HFFc6 (cell line): ENCODE data around the gene NINJ2. TPM values are rescaled to one million over a fixed set of nuclear protein-coding genes. Genes with fewer than 3 reads are reported as not detected.

Experiments used
- DNase-seq: peaks from one replicate; pipeline ENCODE4 v3.0.0-alpha.2; 2018
- H3K27ac Mint-ChIP-seq: 2 replicates; pipeline ENCODE4 v1.8.0; 2020; ENCODE audit warnings: mild to moderate bottlenecking, mixed read lengths
- H3K27me3 Mint-ChIP-seq: 2 replicates; pipeline ENCODE4 v1.8.0; 2021; ENCODE audit warnings: mild to moderate bottlenecking, moderate library complexity, mixed read lengths; ENCODE audit not compliant: insufficient read depth
- H3K36me3 Mint-ChIP-seq: 2 replicates; pipeline ENCODE4 v1.8.0; 2021; ENCODE audit warnings: low read depth, mixed read lengths
- H3K4me1 Mint-ChIP-seq: 2 replicates; pipeline ENCODE4 v1.8.0; 2020; ENCODE audit warnings: low read depth, mixed read lengths
- H3K4me3 Mint-ChIP-seq: 2 replicates; pipeline ENCODE4 v1.8.0; 2020; ENCODE audit warnings: mild to moderate bottlenecking, moderate library complexity, mixed read lengths
- H3K9me3 Mint-ChIP-seq: 2 replicates; pipeline ENCODE4 v1.8.0; 2020; ENCODE audit warnings: mild to moderate bottlenecking, mixed read lengths
- total RNA-seq, 6 experiments: library from RNA; stranded (reverse); fragmentation: NEBNext Ultra II Directional; extraction: Animal tissue kit (Norgen Biotek cat#: 25700); gene quantifications; 2 replicates in 1 of 6; 3 replicates in 5 of 6; pipeline ENCODE4 v1.2.3, GENCODE V29; 2021
- TF ChIP-seq, protein P1 (sequence below): fragments of 200-600 bp; sonication (generic); IDR thresholded peaks from 2 replicates; pipeline ENCODE4 v1.5.0; 2021; ENCODE audit warnings: antibody characterized with exemption, mild to moderate bottlenecking

Gene NINJ2
- total RNA-seq, 6 experiments from 2014 or later, result not detected

DNA sequence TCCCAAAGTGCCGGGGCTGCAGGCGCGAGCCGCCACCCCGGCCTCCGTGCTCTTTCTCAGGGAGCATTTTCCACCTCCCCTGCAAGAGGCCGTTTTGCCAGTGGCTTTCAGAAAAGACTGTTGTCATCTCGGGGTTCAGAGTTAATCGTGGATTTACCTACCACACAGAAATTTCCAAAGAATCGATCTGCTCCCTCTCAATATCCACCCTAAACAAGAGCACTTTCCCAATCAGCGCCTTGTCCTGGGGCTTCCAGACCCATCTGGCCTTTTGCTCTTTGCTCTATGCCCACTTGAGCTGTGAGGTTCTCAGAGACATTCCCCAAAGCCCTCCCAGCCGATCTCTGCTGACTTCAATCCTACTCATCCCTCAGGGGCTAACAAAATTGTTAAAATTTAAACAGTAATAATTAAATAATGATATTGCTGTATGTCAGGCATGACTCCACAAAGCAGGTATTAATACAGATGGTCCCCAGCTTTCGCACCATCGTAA lies 86.6 kb downstream of the NINJ2 start:
- Mint-ChIP-seq H3K9me3 (no peaks in the 10 kb centered on the region), H3K27ac (no peak overlapping the region), H3K27me3 (peaks cover 6% of the 10 kb centered on the region), H3K4me1 (peaks cover 50% of the 10 kb centered on the region), H3K4me3 (no peak overlapping the region), H3K36me3 (no peaks in the 10 kb centered on the region)
- DNase-seq, result no peak
- TF ChIP-seq, protein P1, sequence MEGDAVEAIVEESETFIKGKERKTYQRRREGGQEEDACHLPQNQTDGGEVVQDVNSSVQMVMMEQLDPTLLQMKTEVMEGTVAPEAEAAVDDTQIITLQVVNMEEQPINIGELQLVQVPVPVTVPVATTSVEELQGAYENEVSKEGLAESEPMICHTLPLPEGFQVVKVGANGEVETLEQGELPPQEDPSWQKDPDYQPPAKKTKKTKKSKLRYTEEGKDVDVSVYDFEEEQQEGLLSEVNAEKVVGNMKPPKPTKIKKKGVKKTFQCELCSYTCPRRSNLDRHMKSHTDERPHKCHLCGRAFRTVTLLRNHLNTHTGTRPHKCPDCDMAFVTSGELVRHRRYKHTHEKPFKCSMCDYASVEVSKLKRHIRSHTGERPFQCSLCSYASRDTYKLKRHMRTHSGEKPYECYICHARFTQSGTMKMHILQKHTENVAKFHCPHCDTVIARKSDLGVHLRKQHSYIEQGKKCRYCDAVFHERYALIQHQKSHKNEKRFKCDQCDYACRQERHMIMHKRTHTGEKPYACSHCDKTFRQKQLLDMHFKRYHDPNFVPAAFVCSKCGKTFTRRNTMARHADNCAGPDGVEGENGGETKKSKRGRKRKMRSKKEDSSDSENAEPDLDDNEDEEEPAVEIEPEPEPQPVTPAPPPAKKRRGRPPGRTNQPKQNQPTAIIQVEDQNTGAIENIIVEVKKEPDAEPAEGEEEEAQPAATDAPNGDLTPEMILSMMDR, result no peak

DNA sequence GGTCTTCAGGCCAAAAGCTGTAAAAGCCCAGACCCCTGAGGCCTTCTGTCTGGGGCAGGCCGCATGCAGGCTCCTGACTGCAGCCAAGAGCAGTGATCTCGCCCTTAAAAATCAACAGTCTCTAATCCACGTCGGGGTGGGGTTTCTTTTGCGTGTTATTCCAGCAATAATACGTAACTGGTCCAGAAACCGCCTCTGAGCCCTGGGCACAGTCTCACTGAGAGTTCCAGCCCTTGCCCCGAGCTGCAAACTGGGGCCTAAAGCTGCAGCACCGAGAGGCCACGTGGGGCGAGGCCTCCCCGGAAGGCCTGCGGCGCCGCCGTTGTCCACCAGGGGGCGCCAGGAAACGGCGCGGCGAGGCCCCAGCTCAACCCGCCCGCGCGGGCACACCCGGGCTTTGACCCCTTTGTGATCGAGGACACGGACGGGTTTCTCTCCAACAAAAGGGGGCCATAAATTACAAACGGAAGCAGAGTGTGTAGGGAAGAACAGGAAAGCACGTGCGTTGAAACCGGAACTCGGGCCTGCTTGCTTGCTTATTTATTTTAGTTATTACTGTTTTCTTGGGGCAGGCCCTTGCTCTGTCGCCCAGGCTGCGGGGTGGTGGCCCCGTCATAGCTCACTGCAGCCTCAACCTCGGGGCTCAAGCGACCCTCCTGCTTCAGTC lies 87.2 kb downstream of the NINJ2 start:
- peak; percentile 26 for DNase-seq
- H3K27me3 Mint-ChIP-seq, result peaks cover 6% of the 10 kb centered on the region
- H3K4me3 Mint-ChIP-seq, result no peak overlapping the region
- TF ChIP-seq, protein P1, result peak; percentile 100
- peaks cover 56% of the 10 kb centered on the region for H3K4me1 Mint-ChIP-seq
- peak overlapping the region; percentile 65 for H3K27ac Mint-ChIP-seq
- H3K36me3 Mint-ChIP-seq, result no peaks in the 10 kb centered on the region
- H3K9me3 Mint-ChIP-seq, result no peaks in the 10 kb centered on the region

DNA sequence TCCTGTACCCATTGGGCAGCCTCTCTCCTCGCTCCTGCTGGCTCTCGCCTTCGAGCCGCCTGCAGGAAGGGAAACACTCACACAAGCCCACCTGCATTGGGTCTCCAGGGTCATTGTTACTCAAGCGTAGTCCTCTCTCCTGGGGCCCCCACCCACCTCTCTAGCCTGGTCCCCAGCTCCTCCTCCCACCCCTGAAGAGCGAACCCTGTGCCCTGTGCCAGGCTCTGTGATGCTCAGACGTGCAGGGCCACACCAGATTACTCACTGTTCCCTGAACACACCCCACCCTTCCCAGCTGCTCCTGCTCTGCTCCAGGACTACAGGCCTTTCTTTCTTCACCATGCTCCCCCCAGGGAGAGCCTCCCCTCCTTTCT lies 88.1 kb downstream of the NINJ2 start:
- no peaks in the 10 kb centered on the region for H3K36me3 Mint-ChIP-seq
- H3K27ac Mint-ChIP-seq, result peak overlapping the region; percentile 65
- no peak for DNase-seq
- peaks cover 6% of the 10 kb centered on the region for H3K27me3 Mint-ChIP-seq
- H3K4me3 Mint-ChIP-seq, result no peak overlapping the region
- H3K9me3 Mint-ChIP-seq, result no peaks in the 10 kb centered on the region
- TF ChIP-seq, protein P1, result no peak
- H3K4me1 Mint-ChIP-seq, result peaks cover 62% of the 10 kb centered on the region

DNA sequence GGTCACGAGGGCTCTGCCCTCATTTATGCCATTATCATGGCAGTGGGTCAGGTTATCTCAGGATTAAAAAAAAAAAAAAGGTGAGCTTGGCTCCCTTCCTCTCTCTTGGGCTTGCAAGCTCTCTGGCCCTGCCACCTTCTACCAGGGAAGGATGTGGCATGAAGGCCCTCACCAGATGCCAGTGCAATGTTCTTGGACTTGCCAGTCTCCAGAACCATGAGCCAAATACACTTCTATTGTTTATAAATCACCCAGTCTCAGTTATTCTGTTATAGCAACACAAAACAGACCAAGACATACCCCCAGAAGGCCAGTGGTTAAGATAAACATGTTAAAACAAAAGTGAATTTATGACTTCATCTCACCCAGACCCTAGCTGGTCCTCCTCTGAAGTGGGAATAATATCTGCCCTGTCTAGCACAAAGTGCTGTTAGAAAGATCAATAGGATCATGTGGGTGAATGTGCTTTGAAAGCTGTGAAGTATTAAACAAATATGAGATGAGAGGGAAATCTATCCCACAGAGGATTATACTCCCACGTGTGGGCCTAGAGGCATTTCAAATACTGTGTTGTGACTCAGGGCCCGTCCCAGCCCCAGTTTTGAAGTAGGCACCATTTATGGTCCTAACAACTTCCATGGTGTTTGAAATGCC lies 88.6 kb downstream of the NINJ2 start:
- TF ChIP-seq, protein P1, result no peak
- Mint-ChIP-seq H3K4me1 (peaks cover 62% of the 10 kb centered on the region), H3K4me3 (no peak overlapping the region), H3K27me3 (peaks cover 4% of the 10 kb centered on the region), H3K36me3 (no peaks in the 10 kb centered on the region), H3K27ac (peak overlapping the region; percentile 65), H3K9me3 (no peaks in the 10 kb centered on the region)
- no peak for DNase-seq

DNA sequence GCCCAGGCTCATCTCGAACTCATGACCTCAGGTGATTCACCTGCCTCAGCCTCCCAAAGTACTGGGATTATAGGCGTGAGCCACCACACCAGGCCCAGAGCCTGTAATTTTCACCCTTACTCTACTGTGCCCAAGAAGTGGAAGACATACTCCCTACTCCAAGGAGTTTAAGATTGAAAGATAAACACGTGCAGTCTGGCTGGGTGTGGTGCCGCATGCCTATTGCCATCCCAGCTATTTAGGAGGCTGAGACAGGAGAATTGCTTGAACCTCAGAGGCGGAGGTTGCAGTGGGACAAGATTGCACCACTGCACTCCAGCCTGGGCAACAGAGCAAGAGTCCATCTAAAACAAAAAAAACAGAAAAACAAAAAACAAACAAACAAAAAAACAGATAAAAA lies 90.0 kb downstream of the NINJ2 start:
- Mint-ChIP-seq H3K27me3 (no peaks in the 10 kb centered on the region; the same call in none of the 2 replicates), H3K36me3 (no peaks in the 10 kb centered on the region), H3K9me3 (no peaks in the 10 kb centered on the region), H3K4me1 (peaks cover 56% of the 10 kb centered on the region), H3K27ac (no peak overlapping the region), H3K4me3 (no peak overlapping the region)
- TF ChIP-seq, protein P1, result no peak
- no peak for DNase-seq
